ENCODE data around the gene METTL18.

GRCh38 chr1:169821500-169821899, 26.8 kb upstream of the METTL18 start:
- TF ChIP-seq CTCF (IDR thresholded peaks at IDR 0.05; ENCODE audit: insufficient read depth, low read length, poor library complexity, severe bottlenecking) (no peak), EZH2phosphoT487 (conservative IDR thresholded peaks at IDR 0.05; ENCODE audit: low read length) (no peak)
